ENCODE measurements around the gene LIX1L. TPM values are rescaled to one million over a fixed set of nuclear protein-coding genes. Genes with fewer than 3 reads are reported as not detected.
"Not testable (repeated sequence)": the region's sequence is repeated elsewhere in the genome, so short reads cannot be mapped to it uniquely, and the experiment has no call there.

LIX1L gene
- total RNA-seq, 6 experiments from 2014 or later, result 10.6 to 11.9 (median 11.0) TPM

- intact Hi-C loops (cut with DNase I), result no loop called here
- Histone ChIP-seq H3K9me3 (no peaks in the 10 kb centered on the region), H3K27ac (no peak overlapping the region), H3K27me3 (no peaks in the 10 kb centered on the region), H3K4me3 (no peak overlapping the region), H3K4me1 (peaks cover 0 to 3% (median 0%) of the 10 kb centered on the region in 4 donors), H3K36me3 (peaks cover 0 to 21% (median 2%) of the 10 kb centered on the region in 4 donors)
- ATAC-seq (no peak), DNase-seq (no peak)
- WGBS (ENCODE audit: insufficient coverage, low coverage, low lambda C conversion rate, missing lambda C conversion rate), result 78% methylated on average over 3 of the region's 6 CpGs
- TF ChIP-seq CTCF (IDR thresholded peaks at IDR 0.05), result no peak
- no peak for TF ChIP-seq POLR2A (IDR thresholded peaks at IDR 0.05)
These were observed 14.9 kb downstream of the LIX1L start for GRCh38 chr1:145942871-145943270.

GRCh38 chr1:145942405-145942804, 15.4 kb downstream of the LIX1L start:
- TF ChIP-seq POLR2A (IDR thresholded peaks at IDR 0.05) (no peak), CTCF (IDR thresholded peaks at IDR 0.05) (no peak)

GRCh38 chr1:145937436-145937835, 20.4 kb downstream of the LIX1L start:
- peaks cover 0 to 3% (median 0%) of the 10 kb centered on the region in 4 donors for H3K4me1 ChIP-seq
- no peaks in the 10 kb centered on the region for H3K27me3 ChIP-seq
- peak in 1 of 4 donors; percentile 81 for ATAC-seq
- DNase-seq, result no peak
- TF ChIP-seq CTCF (IDR thresholded peaks at IDR 0.05), result no peak
- TF ChIP-seq POLR2A (IDR thresholded peaks at IDR 0.05), result no peak
- H3K4me3 ChIP-seq, result no peak overlapping the region
- intact Hi-C loops (cut with DNase I), result no loop called here
- no peak overlapping the region for H3K27ac ChIP-seq
- 56% methylated on average over 1 of the region's 1 CpG for whole genome bisulfite sequencing (ENCODE audit: insufficient coverage, low coverage, low lambda C conversion rate, missing lambda C conversion rate)
- no peaks in the 10 kb centered on the region for H3K9me3 ChIP-seq
- H3K36me3 ChIP-seq, result peaks cover 0 to 31% (median 7%) of the 10 kb centered on the region in 4 donors

More at GRCh38 chr1:145942405-145942804, 15.4 kb downstream of the LIX1L start:
- Histone ChIP-seq H3K27ac (no peak overlapping the region), H3K9me3 (no peaks in the 10 kb centered on the region), H3K4me1 (peaks cover 0 to 3% (median 0%) of the 10 kb centered on the region in 4 donors), H3K36me3 (peaks cover 0 to 21% (median 2%) of the 10 kb centered on the region in 4 donors), H3K4me3 (no peak overlapping the region), H3K27me3 (no peaks in the 10 kb centered on the region)
- ATAC-seq, result no peak
- intact Hi-C loops (cut with DNase I), result no loop called here
- no peak for DNase-seq
- 94% methylated on average over 4 of the region's 4 CpGs for WGBS (ENCODE audit: insufficient coverage, low coverage, low lambda C conversion rate, missing lambda C conversion rate)

GRCh38 chr1:145936247-145936646, 21.6 kb downstream of the LIX1L start:
- Histone ChIP-seq H3K27me3 (no peaks in the 10 kb centered on the region), H3K36me3 (peaks cover 0 to 25% (median 7%) of the 10 kb centered on the region in 4 donors), H3K4me3 (no peak overlapping the region), H3K27ac (no peak overlapping the region), H3K4me1 (peaks cover 0 to 3% (median 0%) of the 10 kb centered on the region in 4 donors), H3K9me3 (no peaks in the 10 kb centered on the region)
- DNase-seq, result no peak
- TF ChIP-seq CTCF (IDR thresholded peaks at IDR 0.05), result no peak
- TF ChIP-seq POLR2A (IDR thresholded peaks at IDR 0.05), result no peak
- intact Hi-C loops (cut with DNase I), result no loop called here
- WGBS (ENCODE audit: insufficient coverage, low coverage, low lambda C conversion rate, missing lambda C conversion rate), result 70% methylated on average over 4 of the region's 8 CpGs
- no peak for ATAC-seq

GRCh38 chr1:145935708-145936107, 22.1 kb downstream of the LIX1L start:
- ATAC-seq (no peak), DNase-seq (no peak)
- no peak overlapping the region for H3K4me3 ChIP-seq
- intact Hi-C loops (cut with DNase I), result no loop called here
- no peak for TF ChIP-seq CTCF (IDR thresholded peaks at IDR 0.05)
- TF ChIP-seq POLR2A (IDR thresholded peaks at IDR 0.05), result no peak
- H3K27me3 ChIP-seq, result no peaks in the 10 kb centered on the region
- H3K9me3 ChIP-seq, result no peaks in the 10 kb centered on the region
- H3K27ac ChIP-seq, result no peak overlapping the region
- H3K4me1 ChIP-seq, result peaks cover 0 to 3% (median 0%) of the 10 kb centered on the region in 4 donors
- peaks cover 0 to 25% (median 7%) of the 10 kb centered on the region in 4 donors for H3K36me3 ChIP-seq

- H3K4me3 ChIP-seq, ATAC-seq: not testable (repeated sequence)
These were observed 25.3 kb downstream of the LIX1L start for GRCh38 chr1:145932522-145933009.

More at GRCh38 chr1:145932522-145933009, 25.3 kb downstream of the LIX1L start:
- H3K4me1 ChIP-seq; intact Hi-C loops (cut with DNase I); H3K9me3 ChIP-seq; H3K27me3 ChIP-seq; H3K27ac ChIP-seq; DNase-seq: not testable (repeated sequence)
- 42% methylated on average over 8 of the region's 9 CpGs for WGBS (ENCODE audit: insufficient coverage, low coverage, low lambda C conversion rate, missing lambda C conversion rate)
- peaks cover 0 to 25% (median 7%) of the 10 kb centered on the region in 4 donors for H3K36me3 ChIP-seq

Data from right lobe of liver (tissue), 6 donors.